Spleen (tissue), 11 donors: ENCODE results near the gene CGNL1. TPM values are rescaled to one million over a fixed set of nuclear protein-coding genes. Genes with fewer than 3 reads are reported as not detected.

ENCODE experiments used
- DNase-seq: peaks from one replicate; pipeline ENCODE4 v3.0.0-alpha.2; 2020
- H3K27ac ChIP-seq, 8 donors: fragments of 200-600 bp; sonication (generic) in 7 of 8; 1 replicate in 4 of 8; 2 replicates in 4 of 8; pipeline versions ENCODE4 v1.5.0 to v1.8.0; 2016 to 2021; ENCODE audit warnings: inconsistent platforms in 4 of 8, mild to moderate bottlenecking in 4 of 8, moderate library complexity in 1 of 8
- H3K27me3 ChIP-seq, 7 donors: fragments of 200-600 bp; sonication (generic) in 6 of 7; replicated peaks in 1 of 7; 1 replicate in 4 of 7; 2 replicates in 3 of 7; pipeline versions ENCODE4 v1.5.0 to v1.8.0; 2016 to 2021; ENCODE audit warnings: inconsistent platforms in 3 of 7, mild to moderate bottlenecking in 1 of 7
- H3K36me3 ChIP-seq, 6 donors: fragments of 200-600 bp; sonication (generic) in 5 of 6; 1 replicate in 4 of 6; 2 replicates in 2 of 6; pipeline versions ENCODE4 v1.5.0 to v1.8.0; 2016 to 2021; ENCODE audit warnings: inconsistent platforms in 2 of 6
- H3K4me1 ChIP-seq, 6 donors: fragments of 200-600 bp; sonication (generic) in 5 of 6; 1 replicate in 3 of 6; 2 replicates in 3 of 6; pipeline versions ENCODE4 v1.5.0 to v1.8.0; 2016 to 2021; ENCODE audit warnings: inconsistent platforms in 3 of 6
- H3K4me3 ChIP-seq, 8 donors: fragments of 200-600 bp; sonication (generic) in 7 of 8; 1 replicate in 4 of 8; 2 replicates in 4 of 8; pipeline versions ENCODE4 v1.5.0 to v1.8.0; 2016 to 2021; ENCODE audit warnings: inconsistent platforms in 4 of 8, mild to moderate bottlenecking in 4 of 8, moderate library complexity in 2 of 8
- H3K9me3 ChIP-seq, 8 donors: fragments of 200-600 bp; sonication (generic) in 7 of 8; 1 replicate in 4 of 8; 2 replicates in 4 of 8; pipeline versions ENCODE4 v1.5.0 to v1.8.0; 2016 to 2021; ENCODE audit warnings: inconsistent platforms in 4 of 8
- POLR2A ChIP-seq, 3 donors: fragments of 450-650 bp; IDR thresholded peaks; one replicate each; pipeline ENCODE4 v1.5.1; 2017; ENCODE audit warnings: antibody characterized with exemption in 3 of 3, mild to moderate bottlenecking in 1 of 3
- POLR2AphosphoS5 ChIP-seq, 3 donors: sonication (generic); formaldehyde crosslinking; IDR thresholded peaks; one replicate each; pipeline ENCODE4 v1.5.1; 2017; ENCODE audit warnings: antibody characterized with exemption in 3 of 3
- WGBS, 5 donors: extraction: QIAGEN DNeasy Blood & Tissue Kit in 3 of 5; methylation state at CpG; one replicate each; pipeline versions ENCODE4 v1.1.5 to v1.1.7; 2013 to 2018; 5-methylcytosine and 5-hydroxymethylcytosine counted together
- intact Hi-C: fragments of 100-400 bp; cut with DNase I; formaldehyde crosslinking; loops from one replicate; pipeline ENCODE4 v1.15.0; 2023; ENCODE audit warnings: low total_unique reads
- polyA plus RNA-seq, 3 donors: library from polyadenylated mRNA; stranded (reverse); fragments of 200-250 nt; gene quantifications; one replicate each; pipeline ENCODE4 v1.2.1, GENCODE V29; 2013
- total RNA-seq, 7 donors: library from RNA; depleted of rRNA in 3 of 7; stranded (reverse); fragments of >200 nt in 3 of 7; fragmentation: NEBNext Ultra II Directional in 4 of 7; extraction: Animal tissue kit (Norgen Biotek cat#: 25700) in 4 of 7; gene quantifications; one replicate each; pipeline versions ENCODE4 v1.1.0 to v1.2.1, GENCODE V29; 2016 to 2021
- TF ChIP-seq, protein P1 (sequence below), 11 experiments: fragments of 200-600 bp in 7 of 11; fragments of 450-650 bp in 4 of 11; sonication (generic) in 4 of 11; IDR thresholded peaks in 8 of 11; conservative IDR thresholded peaks in 3 of 11; 1 replicate in 7 of 11; 2 replicates in 4 of 11; pipeline versions ENCODE4 v1.4.0 to v1.8.0; 2016 to 2021; ENCODE audit warnings: antibody characterized with exemption in 11 of 11, inconsistent platforms in 4 of 11, mild to moderate bottlenecking in 1 of 11
- donor health status: healthy with polysubstance abuse.
- donor health status: DM: no; HTN: no; CAD: no; lungs with moderate emphysema.
- donor health status: DM: no; HTN: no; CAD: no.
- donor health status: Bipolar disorder and iron deficiency.
- donor health status: healthy.
- donor health status: DM: no; HTN: no; CAD: no.
- donor health status: DM: yes; HTN: yes; CAD: no.

The CGNL1 gene
- total and polyA plus RNA-seq, 10 donors, result 0.07 to 0.73 (median 0.36) TPM

GRCh38 chr15:57495041-57495440 lies 118.7 kb downstream of the CGNL1 start:
- Histone ChIP-seq H3K36me3 (no peaks in the 10 kb centered on the region), H3K27ac (no peak overlapping the region), H3K9me3 (no peaks in the 10 kb centered on the region), H3K4me3 (no peak overlapping the region), H3K27me3 (peaks cover 0 to 9% (median 0%) of the 10 kb centered on the region in 7 donors), H3K4me1 (peaks cover 0 to 6% (median 0%) of the 10 kb centered on the region in 6 donors)
- no peak for DNase-seq
- TF ChIP-seq POLR2A (IDR thresholded peaks at IDR 0.05) (no peak), POLR2AphosphoS5 (IDR thresholded peaks at IDR 0.05) (no peak)
- TF ChIP-seq, protein P1, sequence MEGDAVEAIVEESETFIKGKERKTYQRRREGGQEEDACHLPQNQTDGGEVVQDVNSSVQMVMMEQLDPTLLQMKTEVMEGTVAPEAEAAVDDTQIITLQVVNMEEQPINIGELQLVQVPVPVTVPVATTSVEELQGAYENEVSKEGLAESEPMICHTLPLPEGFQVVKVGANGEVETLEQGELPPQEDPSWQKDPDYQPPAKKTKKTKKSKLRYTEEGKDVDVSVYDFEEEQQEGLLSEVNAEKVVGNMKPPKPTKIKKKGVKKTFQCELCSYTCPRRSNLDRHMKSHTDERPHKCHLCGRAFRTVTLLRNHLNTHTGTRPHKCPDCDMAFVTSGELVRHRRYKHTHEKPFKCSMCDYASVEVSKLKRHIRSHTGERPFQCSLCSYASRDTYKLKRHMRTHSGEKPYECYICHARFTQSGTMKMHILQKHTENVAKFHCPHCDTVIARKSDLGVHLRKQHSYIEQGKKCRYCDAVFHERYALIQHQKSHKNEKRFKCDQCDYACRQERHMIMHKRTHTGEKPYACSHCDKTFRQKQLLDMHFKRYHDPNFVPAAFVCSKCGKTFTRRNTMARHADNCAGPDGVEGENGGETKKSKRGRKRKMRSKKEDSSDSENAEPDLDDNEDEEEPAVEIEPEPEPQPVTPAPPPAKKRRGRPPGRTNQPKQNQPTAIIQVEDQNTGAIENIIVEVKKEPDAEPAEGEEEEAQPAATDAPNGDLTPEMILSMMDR (IDR thresholded peaks at IDR 0.05 in 8 of 11, conservative IDR thresholded peaks at IDR 0.05 in 3 of 11), result no peak
- intact Hi-C loops, result no loop called here
- WGBS, 5 donors, result 31 to 56% (median 43%) methylated on average over 2 of the region's 2 CpGs

DNA sequence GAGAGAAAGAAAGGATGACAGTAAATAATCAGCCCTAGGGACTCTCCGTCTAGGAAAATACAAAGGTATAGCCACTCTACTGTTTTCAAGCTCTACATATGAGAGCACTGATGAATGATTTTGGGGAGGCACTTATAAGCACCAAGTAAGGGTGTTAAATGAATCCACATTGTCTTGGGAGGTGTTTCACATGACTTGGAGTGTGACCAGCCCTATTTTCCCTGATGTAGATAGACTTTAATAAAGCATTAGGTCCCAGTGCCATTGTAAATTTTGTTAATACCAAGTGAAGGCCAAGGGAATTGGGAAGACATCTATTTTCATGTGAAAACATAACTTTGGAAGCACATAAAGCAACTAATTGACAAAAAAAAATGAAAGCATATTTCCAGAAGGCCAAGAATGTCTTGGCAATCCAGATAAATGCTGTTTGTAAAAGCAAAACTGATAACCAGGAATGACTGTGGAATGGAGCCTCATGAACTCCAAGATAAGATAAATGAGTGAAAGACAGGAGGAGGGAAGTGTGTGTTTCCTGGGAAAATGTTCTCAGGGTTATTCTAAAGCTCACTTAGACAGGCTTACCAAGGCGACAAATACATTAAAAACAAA lies 119.4 kb downstream of the CGNL1 start:
- intact Hi-C loops, result no loop called here
- H3K27ac ChIP-seq, result no peak overlapping the region
- TF ChIP-seq, protein P1 (IDR thresholded peaks at IDR 0.05 in 8 of 11, conservative IDR thresholded peaks at IDR 0.05 in 3 of 11), result no peak
- TF ChIP-seq POLR2A (IDR thresholded peaks at IDR 0.05) (no peak), POLR2AphosphoS5 (IDR thresholded peaks at IDR 0.05) (no peak)
- H3K4me3 ChIP-seq, result no peak overlapping the region
- peaks cover 0 to 2% (median 0%) of the 10 kb centered on the region in 7 donors for H3K27me3 ChIP-seq
- no peak for DNase-seq
- WGBS, 5 donors, result 86 to 95% (median 89%) methylated on average over 2 of the region's 2 CpGs
- H3K9me3 ChIP-seq, result no peaks in the 10 kb centered on the region
- no peaks in the 10 kb centered on the region for H3K36me3 ChIP-seq
- H3K4me1 ChIP-seq, result peaks cover 0 to 6% (median 0%) of the 10 kb centered on the region in 6 donors

DNA sequence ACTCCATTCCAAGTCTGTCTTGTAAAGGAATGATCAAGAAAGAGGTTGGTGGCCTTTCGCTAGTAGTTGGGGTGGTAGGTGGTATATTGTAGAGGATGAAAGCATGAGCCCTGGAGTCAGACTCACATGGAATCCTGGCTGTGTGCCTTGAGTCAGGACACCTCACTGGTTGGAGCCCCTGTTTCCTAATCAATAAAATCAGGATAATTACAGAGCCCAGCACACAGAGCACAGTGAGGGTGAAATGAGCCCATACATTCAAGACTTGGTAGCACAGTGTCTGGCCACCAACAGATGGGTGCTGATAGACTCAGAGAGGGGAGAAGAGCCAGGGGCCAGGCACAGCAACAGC lies 120.3 kb downstream of the CGNL1 start:
- H3K27me3 ChIP-seq, result no peaks in the 10 kb centered on the region
- no peak for DNase-seq
- no peak overlapping the region for H3K27ac ChIP-seq
- 85 to 100% (median 96%) methylated on average over 1 of the region's 1 CpG for WGBS, 5 donors
- TF ChIP-seq, protein P1 (IDR thresholded peaks at IDR 0.05 in 8 of 11, conservative IDR thresholded peaks at IDR 0.05 in 3 of 11), result no peak
- TF ChIP-seq POLR2A (IDR thresholded peaks at IDR 0.05) (no peak), POLR2AphosphoS5 (IDR thresholded peaks at IDR 0.05) (no peak)
- no peak overlapping the region for H3K4me3 ChIP-seq
- H3K4me1 ChIP-seq, result peaks cover 0 to 6% (median 0%) of the 10 kb centered on the region in 6 donors
- H3K9me3 ChIP-seq, result no peaks in the 10 kb centered on the region
- H3K36me3 ChIP-seq, result no peaks in the 10 kb centered on the region
- intact Hi-C loops, result no loop called here

GRCh38 chr15:57496946-57497869 lies 120.9 kb downstream of the CGNL1 start:
- no peaks in the 10 kb centered on the region for H3K27me3 ChIP-seq
- no peak overlapping the region for H3K27ac ChIP-seq
- peaks cover 0 to 6% (median 0%) of the 10 kb centered on the region in 6 donors for H3K4me1 ChIP-seq
- no peaks in the 10 kb centered on the region for H3K36me3 ChIP-seq
- no peak overlapping the region for H3K4me3 ChIP-seq
- TF ChIP-seq, protein P1 (IDR thresholded peaks at IDR 0.05 in 8 of 11, conservative IDR thresholded peaks at IDR 0.05 in 3 of 11), result no peak
- TF ChIP-seq POLR2A (IDR thresholded peaks at IDR 0.05) (no peak), POLR2AphosphoS5 (IDR thresholded peaks at IDR 0.05) (no peak)
- no peak for DNase-seq
- H3K9me3 ChIP-seq, result no peaks in the 10 kb centered on the region
- intact Hi-C loops, result no loop called here
- 78 to 87% (median 84%) methylated on average over 13 to 15 of the region's 15 CpGs for WGBS, 5 donors
